Measurements from ENCODE around the gene TNFRSF13B. TPM values are rescaled to one million over a fixed set of nuclear protein-coding genes. Genes with fewer than 3 reads are reported as not detected.
"Not testable (repeated sequence)": the region's sequence is repeated elsewhere in the genome, so short reads cannot be mapped to it uniquely, and the experiment has no call there.

TNFRSF13B gene
- total RNA-seq, 1 experiment from 2014 or later: not detected

- no peak for DNase-seq (ENCODE audit: low spot score)
These were observed 15.3 kb upstream of the TNFRSF13B start for GRCh38 chr17:16987066-16987829.

DNA sequence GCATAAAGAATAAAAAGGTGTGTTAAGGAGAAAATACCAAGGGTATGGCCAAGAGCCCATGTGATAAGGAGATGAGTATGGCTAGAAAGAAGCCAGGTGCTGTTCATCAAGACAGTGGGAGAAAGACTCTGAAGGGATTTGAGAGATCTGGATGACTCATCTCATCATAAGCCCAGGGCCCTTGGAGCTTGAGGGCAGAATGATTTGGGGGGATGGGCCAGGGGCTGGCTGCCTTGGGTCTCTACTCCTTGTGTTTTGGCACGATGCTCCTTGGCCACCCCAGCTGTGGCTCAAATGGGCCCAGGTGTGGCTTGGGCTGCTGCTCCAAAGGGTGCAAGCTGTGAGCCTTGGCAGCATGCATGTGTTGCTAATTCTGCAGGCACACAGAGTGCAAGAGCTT is 14.5 kb upstream of the TNFRSF13B start:
- DNase-seq (ENCODE audit: low spot score): no peak

- DNase-seq (ENCODE audit: low spot score): no peak
These were observed 10.0 kb upstream of the TNFRSF13B start for GRCh38 chr17:16981928-16982327.

DNA sequence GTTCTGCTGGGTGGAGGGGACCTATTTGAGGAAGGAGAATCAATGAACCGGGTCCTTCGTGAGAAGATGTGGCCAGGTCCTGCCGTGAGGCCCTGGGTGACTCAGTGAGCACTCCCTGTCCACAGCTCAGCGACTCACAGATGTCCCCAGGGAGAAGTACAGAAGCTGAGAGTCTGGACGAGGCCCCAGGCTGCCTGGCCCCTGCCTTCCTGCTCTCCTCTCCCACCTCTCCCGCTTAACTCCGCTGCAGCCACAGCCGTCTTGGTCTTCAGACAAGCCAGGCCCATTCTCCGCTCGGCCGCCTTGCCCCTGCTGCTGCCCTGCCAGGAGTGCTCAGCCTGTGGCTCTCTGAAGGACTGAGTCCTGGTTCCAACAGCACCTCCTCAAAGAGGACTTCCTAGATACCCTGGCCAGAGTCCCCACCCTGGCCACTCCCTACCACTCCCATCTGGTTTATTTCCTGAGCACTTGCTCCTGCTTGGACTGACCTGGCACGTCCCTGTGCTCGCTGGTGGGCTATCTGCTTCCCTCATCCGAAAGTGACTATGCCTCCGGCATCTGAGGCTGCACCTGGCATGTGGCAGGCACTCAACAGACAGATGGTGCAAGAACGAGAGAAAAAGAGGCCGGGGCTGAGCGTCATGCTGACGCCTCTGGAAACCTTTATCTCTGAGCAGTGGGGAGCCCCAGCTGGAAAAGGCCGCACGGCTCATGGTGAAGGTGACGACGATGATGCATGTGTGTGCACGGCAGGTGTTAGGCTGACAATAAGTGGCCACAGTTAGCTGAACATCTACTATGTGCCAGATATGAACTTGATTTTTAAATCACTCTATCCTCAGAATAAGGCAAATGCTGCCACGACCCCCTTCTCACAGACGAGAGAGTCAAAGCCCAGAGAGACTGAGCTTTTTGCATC is 9.2 kb upstream of the TNFRSF13B start:
- DNase-seq (ENCODE audit: low spot score): no peak

- DNase-seq (ENCODE audit: low spot score): no peak
These were observed 8.1 kb upstream of the TNFRSF13B start for GRCh38 chr17:16980061-16980460.

DNA sequence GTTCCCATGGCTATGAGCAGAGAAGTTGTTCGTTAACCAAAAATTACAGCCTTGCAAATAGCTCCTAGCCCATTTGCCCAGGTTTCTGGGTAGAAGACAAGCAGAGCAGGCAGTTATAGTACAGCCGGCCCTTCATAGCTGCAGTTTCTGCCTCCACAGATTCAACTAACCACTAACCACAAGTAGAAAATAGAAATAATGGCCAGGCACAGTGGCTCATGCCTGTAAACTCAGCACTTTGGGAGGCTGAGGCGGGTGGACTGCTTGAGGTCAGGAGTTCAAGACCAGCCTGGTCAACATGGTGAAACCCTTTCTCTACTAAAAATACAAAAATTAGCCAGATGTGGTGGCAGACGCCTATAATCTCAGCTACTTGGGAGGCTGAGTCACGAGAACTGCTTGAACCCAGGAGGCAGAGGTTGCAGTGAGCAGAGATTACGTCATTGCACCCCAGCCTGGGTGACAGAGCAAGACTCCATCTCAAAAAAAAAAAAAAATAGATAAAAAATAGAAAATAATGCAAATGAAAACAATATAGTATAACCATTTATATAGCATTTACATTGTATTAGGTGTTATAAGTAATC is 7.4 kb upstream of the TNFRSF13B start:
- DNase-seq (ENCODE audit: low spot score): not testable (repeated sequence)

DNA sequence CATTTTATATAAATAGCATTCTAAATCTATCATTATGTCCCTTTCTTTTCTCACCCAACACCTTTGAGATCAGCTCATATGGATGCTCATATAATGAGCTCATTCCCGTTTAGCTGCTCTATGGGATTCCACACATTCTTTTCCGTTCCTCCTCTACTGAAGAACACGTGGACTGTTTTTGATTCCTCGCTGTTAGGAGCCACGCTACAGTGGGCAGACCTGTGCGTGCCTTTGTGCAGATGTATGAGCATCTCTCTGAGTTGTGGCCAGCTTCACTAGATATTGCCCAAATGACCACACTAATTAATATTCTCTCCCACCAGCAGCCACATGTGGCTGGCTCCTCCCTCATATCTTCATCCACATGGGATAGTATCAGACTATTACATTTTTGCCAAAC is 6.0 kb upstream of the TNFRSF13B start:
- no peak for DNase-seq (ENCODE audit: low spot score)

- DNase-seq (ENCODE audit: low spot score): no peak
These were observed 5.0 kb upstream of the TNFRSF13B start for GRCh38 chr17:16976725-16977550.

GRCh38 chr17:16975744-16976625 is 4.1 kb upstream of the TNFRSF13B start:
- no peak for DNase-seq (ENCODE audit: low spot score)

- no peak for DNase-seq (ENCODE audit: low spot score)
These were observed 3.3 kb upstream of the TNFRSF13B start for GRCh38 chr17:16975277-16975651.

DNA sequence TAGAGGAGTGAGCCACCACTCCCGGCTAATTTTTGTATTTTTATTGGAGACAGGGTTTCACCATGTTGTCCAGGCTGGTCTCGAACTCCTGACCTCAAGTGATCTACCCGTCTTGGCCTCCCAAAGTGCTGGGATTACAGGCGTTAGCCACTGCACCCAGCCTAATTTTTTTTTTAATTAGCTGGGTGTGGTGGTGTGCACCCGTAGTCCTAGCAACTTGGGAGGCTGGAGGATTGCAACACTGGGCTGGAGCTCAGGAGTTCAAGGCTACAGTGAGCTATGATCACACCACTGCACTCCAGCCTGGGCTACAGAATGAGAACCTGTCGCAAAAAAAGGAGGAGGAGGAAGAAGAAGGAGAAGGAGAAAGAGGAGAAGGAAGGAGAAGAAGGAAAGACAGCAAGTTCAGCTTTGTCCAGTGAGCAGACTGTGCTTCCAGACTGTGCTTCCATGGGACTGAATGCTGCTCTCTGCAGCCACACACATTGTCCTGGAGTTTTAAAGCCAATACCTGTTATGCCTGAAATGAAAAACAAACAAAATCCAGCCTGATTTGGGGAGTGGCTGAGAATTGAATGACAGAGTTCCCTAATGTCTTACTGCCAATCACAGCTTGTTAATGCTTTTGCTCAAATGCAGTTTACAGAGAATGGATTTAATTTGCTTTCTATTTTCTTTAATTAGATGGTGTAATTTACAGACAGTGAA is 2.8 kb upstream of the TNFRSF13B start:
- no peak for DNase-seq (ENCODE audit: low spot score)

- DNase-seq (ENCODE audit: low spot score): no peak
These were observed 2.0 kb upstream of the TNFRSF13B start for GRCh38 chr17:16973760-16974540.

DNA sequence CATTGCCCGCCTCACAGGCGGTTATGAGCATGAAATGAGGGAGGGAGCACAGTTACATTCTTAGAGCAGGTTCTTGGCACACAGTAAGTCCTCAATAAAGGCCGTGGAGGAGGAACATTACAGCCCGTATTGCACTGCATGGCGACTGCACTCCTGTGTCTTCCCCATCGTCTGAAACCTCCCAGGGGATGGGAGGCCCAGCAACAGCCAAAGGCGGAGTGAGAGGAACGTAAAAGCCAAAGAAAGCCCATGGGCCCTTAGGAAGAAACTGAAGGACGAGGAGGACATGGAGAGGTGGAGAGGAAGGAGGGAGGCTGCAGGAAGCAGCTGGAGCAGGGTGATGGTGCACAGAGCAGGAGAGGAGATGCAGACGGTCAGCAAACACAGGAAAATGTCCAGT is 1.1 kb upstream of the TNFRSF13B start:
- DNase-seq (ENCODE audit: low spot score): not testable (repeated sequence)

GRCh38 chr17:16972346-16972745 is 428 bp upstream of the TNFRSF13B start:
- DNase-seq (ENCODE audit: low spot score): no peak

GRCh38 chr17:16969931-16970906 is 1.7 kb downstream of the TNFRSF13B start:
- no peak for DNase-seq (ENCODE audit: low spot score)

GRCh38 chr17:16968786-16969185 is 3.1 kb downstream of the TNFRSF13B start:
- no peak for DNase-seq (ENCODE audit: low spot score)

GRCh38 chr17:16962804-16963203 is 9.1 kb downstream of the TNFRSF13B start:
- DNase-seq (ENCODE audit: low spot score): peak; percentile 19

DNA sequence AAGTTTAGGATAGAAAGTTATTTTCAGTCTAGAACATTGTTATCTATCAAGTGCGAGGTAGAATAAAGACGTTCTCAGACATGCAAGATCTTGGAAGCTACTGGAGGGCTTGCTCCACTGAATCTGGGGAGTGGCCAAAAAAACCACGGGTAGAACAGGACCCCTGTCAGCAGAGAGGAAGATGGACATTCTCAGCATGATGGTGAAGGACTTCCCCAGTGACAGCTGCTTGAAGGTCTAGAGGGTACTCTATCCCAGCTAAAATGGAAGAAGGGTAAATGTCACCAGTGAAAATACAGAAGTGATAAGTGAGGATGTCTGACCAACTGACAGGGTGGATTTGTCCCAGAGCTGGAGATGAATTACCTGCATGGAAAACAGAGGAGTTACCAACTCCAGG is 10.1 kb downstream of the TNFRSF13B start:
- DNase-seq (ENCODE audit: low spot score): no peak

Measured in HT-29 (cell line).